Hepatocyte (in vitro differentiated cells): ENCODE results near the gene UTP11. TPM values are rescaled to one million over a fixed set of nuclear protein-coding genes. Genes with fewer than 3 reads are reported as not detected.
"Not testable (repeated sequence)": the region's sequence is repeated elsewhere in the genome, so short reads cannot be mapped to it uniquely, and the experiment has no call there.

Experiments
- DNase-seq: peaks from one replicate; pipeline ENCODE4 v3.0.0-alpha.2; 2016; ENCODE audit warnings: low spot score
- H2AFZ ChIP-seq: fragments of 200-600 bp; sonication (generic); 2 replicates; pipeline ENCODE4 v1.6.0; 2016; ENCODE audit warnings: antibody characterized with exemption, mild to moderate bottlenecking
- H3K27ac ChIP-seq: fragments of 200-600 bp; sonication (generic); 2 replicates; pipeline ENCODE4 v1.5.1; 2016; ENCODE audit warnings: mild to moderate bottlenecking
- H3K27me3 ChIP-seq: fragments of 200-600 bp; sonication (generic); 2 replicates; pipeline ENCODE4 v1.6.1; 2016
- H3K36me3 ChIP-seq: fragments of 200-600 bp; sonication (generic); replicated peaks from 2 replicates; pipeline ENCODE4 v1.5.1; 2016; ENCODE audit warnings: low read depth; ENCODE audit not compliant: insufficient read depth
- H3K4me1 ChIP-seq: fragments of 200-600 bp; sonication (generic); 2 replicates; pipeline ENCODE4 v1.5.1; 2016; ENCODE audit warnings: mild to moderate bottlenecking, moderate library complexity; ENCODE audit not compliant: insufficient read depth
- H3K4me2 ChIP-seq: fragments of 200-600 bp; sonication (generic); 2 replicates; pipeline ENCODE4 v1.6.0; 2016
- H3K4me3 ChIP-seq: fragments of 200-600 bp; sonication (generic); 2 replicates; pipeline ENCODE4 v1.5.1; 2016; ENCODE audit warnings: mild to moderate bottlenecking
- H3K79me2 ChIP-seq: fragments of 200-600 bp; sonication (generic); 2 replicates; pipeline ENCODE4 v1.6.0; 2017; ENCODE audit warnings: mild to moderate bottlenecking
- H3K9me2 ChIP-seq: fragments of 200-600 bp; sonication (generic); replicated peaks from 2 replicates; pipeline ENCODE4 v1.6.0; 2017; ENCODE audit warnings: mild to moderate bottlenecking; ENCODE audit not compliant: insufficient read depth
- H3K9me3 ChIP-seq: fragments of 200-600 bp; sonication (generic); 2 replicates; pipeline ENCODE4 v1.5.1; 2016; ENCODE audit warnings: low read depth, mild to moderate bottlenecking
- H4K20me1 ChIP-seq: fragments of 200-600 bp; sonication (generic); 2 replicates; pipeline ENCODE4 v1.6.0; 2016; ENCODE audit warnings: mild to moderate bottlenecking; ENCODE audit not compliant: insufficient read depth, poor library complexity, severe bottlenecking
- CTCF ChIP-seq: fragments of 200-600 bp; sonication (generic); IDR thresholded peaks from 2 replicates; pipeline ENCODE4 v1.5.1; 2016; ENCODE audit warnings: antibody characterized with exemption, mild to moderate bottlenecking; ENCODE audit not compliant: poor library complexity
- EZH2 ChIP-seq: fragments of 200-600 bp; sonication (generic); IDR thresholded peaks from 2 replicates; pipeline ENCODE4 v1.6.1; 2016; ENCODE audit warnings: antibody characterized with exemption, mild to moderate bottlenecking, borderline replicate concordance
- EZH2phosphoT487 ChIP-seq: fragments of 200-600 bp; sonication (generic); IDR thresholded peaks from one replicate; pipeline ENCODE4 v1.6.1; 2018; ENCODE audit warnings: antibody characterized with exemption, mild to moderate bottlenecking, low read depth, moderate library complexity; ENCODE audit not compliant: unreplicated experiment, severe bottlenecking
- WGBS: methylation state at CpG from one replicate; pipeline ENCODE4 v1.1.6; 2016; ENCODE audit warnings: low lambda C conversion rate; ENCODE audit errors: missing lambda C conversion rate; 5-methylcytosine and 5-hydroxymethylcytosine counted together
- polyA plus RNA-seq: library from polyadenylated mRNA; unstranded; fragments of >200 nt; fragmentation: Nextera tagmentation; extraction: Ambion mirVana; gene quantifications from 2 replicates; pipeline ENCODE4 v1.2.1, GENCODE V29; 2016
- total RNA-seq: library from RNA; depleted of rRNA; stranded (reverse); fragments of >200 nt; gene quantifications from 2 replicates; pipeline ENCODE4 v1.2.3, GENCODE V29; 2014

The UTP11 gene
- total and polyA plus RNA-seq, 2 experiments from 2014 or later = 36.2 to 39.2 TPM

GRCh38 chr1:37974567-37974966, 38.0 kb upstream of the UTP11 start:
- DNase-seq = no peak
- no peaks in the 10 kb centered on the region for H3K4me1 ChIP-seq

GRCh38 chr1:37975083-37975482, 37.5 kb upstream of the UTP11 start:
- peak; percentile 67 for DNase-seq
- TF ChIP-seq CTCF = peak; percentile 64
- H3K36me3 ChIP-seq = not testable (repeated sequence)

More at GRCh38 chr1:37974567-37974966, 38.0 kb upstream of the UTP11 start:
- WGBS = 96% methylated on average over 5 of the region's 5 CpGs
- no peaks in the 10 kb centered on the region for H3K9me3 ChIP-seq
- H3K9me2 ChIP-seq = no peaks in the 10 kb centered on the region
- no peaks in the 10 kb centered on the region for H4K20me1 ChIP-seq
- TF ChIP-seq EZH2 = no peak
- TF ChIP-seq EZH2phosphoT487 = no peak
- no peak for TF ChIP-seq CTCF
- H3K4me3 ChIP-seq = no peak overlapping the region
- H3K36me3 ChIP-seq = no peaks in the 10 kb centered on the region
- H2AFZ ChIP-seq = no peak overlapping the region
- H3K27ac ChIP-seq = peak overlapping the region; percentile 24
- H3K79me2 ChIP-seq = peaks cover 7% of the 10 kb centered on the region
- H3K4me2 ChIP-seq = no peak overlapping the region
- no peaks in the 10 kb centered on the region for H3K27me3 ChIP-seq

DNA sequence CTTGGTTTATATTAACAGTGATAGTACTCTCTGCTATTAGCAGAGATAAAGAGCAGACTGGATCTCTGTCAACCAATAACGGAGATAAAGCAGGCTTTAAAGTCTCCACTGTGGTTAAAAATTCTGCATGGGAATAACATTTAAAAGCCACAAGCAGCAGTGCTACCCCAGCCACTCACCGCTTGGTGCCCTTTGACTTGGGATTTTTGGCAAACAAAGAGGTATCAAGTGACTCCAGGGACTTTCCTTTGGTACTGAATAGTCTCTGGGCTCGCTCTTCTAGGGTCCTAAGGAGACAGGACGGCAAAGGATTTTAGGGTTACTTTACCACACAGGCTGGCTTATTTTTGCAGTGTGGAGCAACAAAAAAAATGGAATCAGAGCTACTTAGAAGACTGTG, 34.0 kb upstream of the UTP11 start:
- Histone ChIP-seq H3K27ac (no peak overlapping the region), H2AFZ (no peak overlapping the region), H3K4me1 (no peaks in the 10 kb centered on the region), H3K27me3 (no peaks in the 10 kb centered on the region), H3K4me2 (no peak overlapping the region), H3K9me2 (no peaks in the 10 kb centered on the region), H3K4me3 (no peak overlapping the region), H3K36me3 (no peaks in the 10 kb centered on the region), H3K79me2 (no peaks in the 10 kb centered on the region), H4K20me1 (no peaks in the 10 kb centered on the region), H3K9me3 (no peaks in the 10 kb centered on the region)
- TF ChIP-seq EZH2 (no peak), EZH2phosphoT487 (no peak), CTCF (no peak)
- DNase-seq = no peak
- WGBS = 90% methylated on average over 4 of the region's 4 CpGs

More at GRCh38 chr1:37975083-37975482, 37.5 kb upstream of the UTP11 start:
- peak overlapping the region; percentile 24 for H3K27ac ChIP-seq
- not testable (repeated sequence) for H3K4me1 ChIP-seq, H3K4me3 ChIP-seq, H3K79me2 ChIP-seq, H3K9me2 ChIP-seq, H4K20me1 ChIP-seq, H3K9me3 ChIP-seq, H2AFZ ChIP-seq, H3K27me3 ChIP-seq, H3K4me2 ChIP-seq
- WGBS = 59% methylated on average over 6 of the region's 6 CpGs

- H3K27me3 ChIP-seq = no peaks in the 10 kb centered on the region
- H4K20me1 ChIP-seq = no peaks in the 10 kb centered on the region
- TF ChIP-seq CTCF (no peak), EZH2phosphoT487 (no peak), EZH2 (no peak)
- no peaks in the 10 kb centered on the region for H3K9me3 ChIP-seq
- H3K4me1 ChIP-seq = peaks cover 4% of the 10 kb centered on the region
- H3K4me3 ChIP-seq = no peak overlapping the region
- no peaks in the 10 kb centered on the region for H3K36me3 ChIP-seq
- no peaks in the 10 kb centered on the region for H3K9me2 ChIP-seq
- no peak overlapping the region for H3K4me2 ChIP-seq
- 95% methylated on average over 2 of the region's 2 CpGs for WGBS
- DNase-seq = no peak
- peaks cover 5% of the 10 kb centered on the region for H3K79me2 ChIP-seq
- H2AFZ ChIP-seq = no peak overlapping the region
- no peak overlapping the region for H3K27ac ChIP-seq
These were observed 29.0 kb upstream of the UTP11 start for GRCh38 chr1:37983546-37983945.
